TTC549 (cell line): ENCODE measurements around the gene XYLB.
"Not testable (repeated sequence)": the region's sequence is repeated elsewhere in the genome, so short reads cannot be mapped to it uniquely, and the experiment has no call there.

Experiments used
- FAIRE-seq: peaks from 2 replicates; lab custom pipeline; 2012; peaks lifted over from hg19 to GRCh38; lab: Jason Lieb, UNC

The XYLB gene

GRCh38 chr3:38397320-38397719 lies 50.7 kb downstream of the XYLB start:
- no peak for FAIRE-seq

GRCh38 chr3:38401246-38401962 lies 54.8 kb downstream of the XYLB start:
- FAIRE-seq, result no peak

- no peak for FAIRE-seq
Measured at GRCh38 chr3:38404286-38404685, 57.7 kb downstream of the XYLB start.

GRCh38 chr3:38411591-38411990 lies 65.0 kb downstream of the XYLB start:
- no peak for FAIRE-seq

GRCh38 chr3:38420758-38421157 lies 74.2 kb downstream of the XYLB start:
- not testable (repeated sequence) for FAIRE-seq

GRCh38 chr3:38421679-38422336 lies 75.2 kb downstream of the XYLB start:
- FAIRE-seq, result no peak

- FAIRE-seq, result not testable (repeated sequence)
Measured at GRCh38 chr3:38426798-38427426, 80.3 kb downstream of the XYLB start.

- FAIRE-seq, result not testable (repeated sequence)
Measured at GRCh38 chr3:38432871-38433658, 86.5 kb downstream of the XYLB start.

GRCh38 chr3:38433661-38434060 lies 87.1 kb downstream of the XYLB start:
- FAIRE-seq, result not testable (repeated sequence)

- not testable (repeated sequence) for FAIRE-seq
Measured at GRCh38 chr3:38438436-38439069, 92.0 kb downstream of the XYLB start.

GRCh38 chr3:38443205-38443604 lies 96.6 kb downstream of the XYLB start:
- FAIRE-seq, result not testable (repeated sequence)

GRCh38 chr3:38446085-38446686 lies 99.6 kb downstream of the XYLB start:
- no peak for FAIRE-seq

GRCh38 chr3:38446812-38447211 lies 100.2 kb downstream of the XYLB start:
- no peak for FAIRE-seq

- FAIRE-seq, result no peak
Measured at GRCh38 chr3:38450853-38451252, 104.3 kb downstream of the XYLB start.

GRCh38 chr3:38453075-38453912 lies 106.7 kb downstream of the XYLB start, which contains the start of gene ACVR2B:
TSS of gene ACVR2B (plus strand) at chr3:38453890. CDS start at chr3:38454323, 433 bp downstream.
- no peak for FAIRE-seq

GRCh38 chr3:38453913-38454177 lies 107.3 kb downstream of the XYLB start:
- no peak for FAIRE-seq

- no peak for FAIRE-seq
Measured at GRCh38 chr3:38454178-38454883, 107.7 kb downstream of the XYLB start.

GRCh38 chr3:38454884-38455638 lies 108.5 kb downstream of the XYLB start:
- no peak for FAIRE-seq

- FAIRE-seq, result no peak
Measured at GRCh38 chr3:38455639-38456430, 109.2 kb downstream of the XYLB start.
